Spleen (tissue), 11 donors: Measurements from ENCODE around the gene SEPSECS. TPM values are rescaled to one million over a fixed set of nuclear protein-coding genes. Genes with fewer than 3 reads are reported as not detected.

Source experiments
- DNase-seq: peaks from one replicate; pipeline ENCODE4 v3.0.0-alpha.2; 2020
- H3K27ac ChIP-seq, 8 donors: fragments of 200-600 bp; sonication (generic) in 7 of 8; 1 replicate in 4 of 8; 2 replicates in 4 of 8; pipeline versions ENCODE4 v1.5.0 to v1.8.0; 2016 to 2021; ENCODE audit warnings: inconsistent platforms in 4 of 8, mild to moderate bottlenecking in 4 of 8, moderate library complexity in 1 of 8
- H3K27me3 ChIP-seq, 7 donors: fragments of 200-600 bp; sonication (generic) in 6 of 7; replicated peaks in 1 of 7; 1 replicate in 4 of 7; 2 replicates in 3 of 7; pipeline versions ENCODE4 v1.5.0 to v1.8.0; 2016 to 2021; ENCODE audit warnings: inconsistent platforms in 3 of 7, mild to moderate bottlenecking in 1 of 7
- H3K36me3 ChIP-seq, 6 donors: fragments of 200-600 bp; sonication (generic) in 5 of 6; 1 replicate in 4 of 6; 2 replicates in 2 of 6; pipeline versions ENCODE4 v1.5.0 to v1.8.0; 2016 to 2021; ENCODE audit warnings: inconsistent platforms in 2 of 6
- H3K4me1 ChIP-seq, 6 donors: fragments of 200-600 bp; sonication (generic) in 5 of 6; 1 replicate in 3 of 6; 2 replicates in 3 of 6; pipeline versions ENCODE4 v1.5.0 to v1.8.0; 2016 to 2021; ENCODE audit warnings: inconsistent platforms in 3 of 6
- H3K4me3 ChIP-seq, 8 donors: fragments of 200-600 bp; sonication (generic) in 7 of 8; 1 replicate in 4 of 8; 2 replicates in 4 of 8; pipeline versions ENCODE4 v1.5.0 to v1.8.0; 2016 to 2021; ENCODE audit warnings: inconsistent platforms in 4 of 8, mild to moderate bottlenecking in 4 of 8, moderate library complexity in 2 of 8
- H3K9me3 ChIP-seq, 8 donors: fragments of 200-600 bp; sonication (generic) in 7 of 8; 1 replicate in 4 of 8; 2 replicates in 4 of 8; pipeline versions ENCODE4 v1.5.0 to v1.8.0; 2016 to 2021; ENCODE audit warnings: inconsistent platforms in 4 of 8
- POLR2A ChIP-seq, 3 donors: fragments of 450-650 bp; IDR thresholded peaks; one replicate each; pipeline ENCODE4 v1.5.1; 2017; ENCODE audit warnings: antibody characterized with exemption in 3 of 3, mild to moderate bottlenecking in 1 of 3
- POLR2AphosphoS5 ChIP-seq, 3 donors: sonication (generic); formaldehyde crosslinking; IDR thresholded peaks; one replicate each; pipeline ENCODE4 v1.5.1; 2017; ENCODE audit warnings: antibody characterized with exemption in 3 of 3
- WGBS, 5 donors: extraction: QIAGEN DNeasy Blood & Tissue Kit in 3 of 5; methylation state at CpG; one replicate each; pipeline versions ENCODE4 v1.1.5 to v1.1.7; 2013 to 2018; 5-methylcytosine and 5-hydroxymethylcytosine counted together
- intact Hi-C: fragments of 100-400 bp; cut with DNase I; formaldehyde crosslinking; loops from one replicate; pipeline ENCODE4 v1.15.0; 2023; ENCODE audit warnings: low total_unique reads
- polyA plus RNA-seq, 3 donors: library from polyadenylated mRNA; stranded (reverse); fragments of 200-250 nt; gene quantifications; one replicate each; pipeline ENCODE4 v1.2.1, GENCODE V29; 2013
- total RNA-seq, 7 donors: library from RNA; depleted of rRNA in 3 of 7; stranded (reverse); fragments of >200 nt in 3 of 7; fragmentation: NEBNext Ultra II Directional in 4 of 7; extraction: Animal tissue kit (Norgen Biotek cat#: 25700) in 4 of 7; gene quantifications; one replicate each; pipeline versions ENCODE4 v1.1.0 to v1.2.1, GENCODE V29; 2016 to 2021
- TF ChIP-seq, protein P1 (sequence below), 11 experiments: fragments of 200-600 bp in 7 of 11; fragments of 450-650 bp in 4 of 11; sonication (generic) in 4 of 11; IDR thresholded peaks in 8 of 11; conservative IDR thresholded peaks in 3 of 11; 1 replicate in 7 of 11; 2 replicates in 4 of 11; pipeline versions ENCODE4 v1.4.0 to v1.8.0; 2016 to 2021; ENCODE audit warnings: antibody characterized with exemption in 11 of 11, inconsistent platforms in 4 of 11, mild to moderate bottlenecking in 1 of 11
- donor health status: healthy with polysubstance abuse.
- donor health status: DM: no; HTN: no; CAD: no; lungs with moderate emphysema.
- donor health status: DM: no; HTN: no; CAD: no.
- donor health status: Bipolar disorder and iron deficiency.
- donor health status: healthy.
- donor health status: DM: no; HTN: no; CAD: no.
- donor health status: DM: yes; HTN: yes; CAD: no.

Gene SEPSECS
- total and polyA plus RNA-seq, 10 donors: 4.8 to 15.2 (median 11.3) TPM

GRCh38 chr4:25172961-25173915 lies 13.0 kb upstream of the SEPSECS start:
- peak in 1 of 3 donors; percentile 19 for TF ChIP-seq POLR2AphosphoS5 (IDR thresholded peaks at IDR 0.05)
- no peak for TF ChIP-seq POLR2A (IDR thresholded peaks at IDR 0.05)
- TF ChIP-seq, protein P1, sequence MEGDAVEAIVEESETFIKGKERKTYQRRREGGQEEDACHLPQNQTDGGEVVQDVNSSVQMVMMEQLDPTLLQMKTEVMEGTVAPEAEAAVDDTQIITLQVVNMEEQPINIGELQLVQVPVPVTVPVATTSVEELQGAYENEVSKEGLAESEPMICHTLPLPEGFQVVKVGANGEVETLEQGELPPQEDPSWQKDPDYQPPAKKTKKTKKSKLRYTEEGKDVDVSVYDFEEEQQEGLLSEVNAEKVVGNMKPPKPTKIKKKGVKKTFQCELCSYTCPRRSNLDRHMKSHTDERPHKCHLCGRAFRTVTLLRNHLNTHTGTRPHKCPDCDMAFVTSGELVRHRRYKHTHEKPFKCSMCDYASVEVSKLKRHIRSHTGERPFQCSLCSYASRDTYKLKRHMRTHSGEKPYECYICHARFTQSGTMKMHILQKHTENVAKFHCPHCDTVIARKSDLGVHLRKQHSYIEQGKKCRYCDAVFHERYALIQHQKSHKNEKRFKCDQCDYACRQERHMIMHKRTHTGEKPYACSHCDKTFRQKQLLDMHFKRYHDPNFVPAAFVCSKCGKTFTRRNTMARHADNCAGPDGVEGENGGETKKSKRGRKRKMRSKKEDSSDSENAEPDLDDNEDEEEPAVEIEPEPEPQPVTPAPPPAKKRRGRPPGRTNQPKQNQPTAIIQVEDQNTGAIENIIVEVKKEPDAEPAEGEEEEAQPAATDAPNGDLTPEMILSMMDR (IDR thresholded peaks at IDR 0.05 in 8 of 11, conservative IDR thresholded peaks at IDR 0.05 in 3 of 11): no peak
- Histone ChIP-seq H3K36me3 (peaks cover 0 to 43% (median 5%) of the 10 kb centered on the region in 6 donors), H3K9me3 (no peaks in the 10 kb centered on the region), H3K4me3 (no peak overlapping the region), H3K27me3 (no peaks in the 10 kb centered on the region), H3K27ac (peak overlapping the region in 4 of 8 donors; percentile 8 to 34 (median 12)), H3K4me1 (peaks cover 0 to 24% (median 3%) of the 10 kb centered on the region in 6 donors)
- no peak for DNase-seq
- intact Hi-C loops: loop anchor here (10.0 kb wide), 1 partner anchor 202 kb away; the partner anchor contains the start of gene ANAPC4
- WGBS, 5 donors: 42 to 70% (median 50%) methylated on average over 3 of the region's 3 CpGs

GRCh38 chr4:25171201-25171865 lies 11.1 kb upstream of the SEPSECS start:
- 90 to 97% (median 92%) methylated on average over 11 of the region's 11 CpGs for WGBS, 5 donors
- Histone ChIP-seq H3K36me3 (peaks cover 0 to 40% (median 5%) of the 10 kb centered on the region in 6 donors), H3K4me1 (peaks cover 0 to 20% (median 3%) of the 10 kb centered on the region in 6 donors), H3K27me3 (no peaks in the 10 kb centered on the region), H3K9me3 (no peaks in the 10 kb centered on the region), H3K4me3 (no peak overlapping the region), H3K27ac (no peak overlapping the region)
- no peak for TF ChIP-seq POLR2AphosphoS5 (IDR thresholded peaks at IDR 0.05)
- no peak for TF ChIP-seq POLR2A (IDR thresholded peaks at IDR 0.05)
- TF ChIP-seq, protein P1 (IDR thresholded peaks at IDR 0.05 in 8 of 11, conservative IDR thresholded peaks at IDR 0.05 in 3 of 11): no peak
- no peak for DNase-seq
- intact Hi-C loops: loop anchor here (10.0 kb wide), 1 partner anchor 203 kb away; the partner anchor contains the start of gene ANAPC4

GRCh38 chr4:25169446-25169845 lies 9.2 kb upstream of the SEPSECS start:
- no peak for TF ChIP-seq POLR2AphosphoS5 (IDR thresholded peaks at IDR 0.05)
- intact Hi-C loops: no loop called here
- Histone ChIP-seq H3K4me3 (no peak overlapping the region), H3K4me1 (peaks cover 0 to 24% (median 3%) of the 10 kb centered on the region in 6 donors), H3K9me3 (no peaks in the 10 kb centered on the region), H3K27ac (no peak overlapping the region), H3K36me3 (peaks cover 0 to 45% (median 10%) of the 10 kb centered on the region in 6 donors), H3K27me3 (no peaks in the 10 kb centered on the region)
- DNase-seq: no peak

GRCh38 chr4:25165916-25166315 lies 5.7 kb upstream of the SEPSECS start:
- intact Hi-C loops: no loop called here
- 92 to 99% (median 98%) methylated on average over 4 of the region's 4 CpGs for WGBS, 5 donors
- TF ChIP-seq, protein P1 (IDR thresholded peaks at IDR 0.05 in 8 of 11, conservative IDR thresholded peaks at IDR 0.05 in 3 of 11): no peak
- no peak for TF ChIP-seq POLR2AphosphoS5 (IDR thresholded peaks at IDR 0.05)
- no peak for TF ChIP-seq POLR2A (IDR thresholded peaks at IDR 0.05)
- Histone ChIP-seq H3K27me3 (no peaks in the 10 kb centered on the region), H3K4me1 (peaks cover 12 to 39% (median 18%) of the 10 kb centered on the region in 6 donors), H3K4me3 (no peak overlapping the region), H3K9me3 (no peaks in the 10 kb centered on the region), H3K36me3 (peaks cover 0 to 41% (median 6%) of the 10 kb centered on the region in 6 donors), H3K27ac (no peak overlapping the region)
- no peak for DNase-seq
